BE2C (cell line): ENCODE measurements around the gene DDX10.

Source experiments
- DNase-seq: peaks from one replicate; pipeline ENCODE4 v3.0.0-alpha.2; 2020
- H3K27me3 ChIP-seq: fragments of 250-450 bp; sonication (Bioruptor Pico); 2 replicates; pipeline ENCODE4 v1.5.1; 2020; ENCODE audit warnings: mild to moderate bottlenecking
- H3K36me3 ChIP-seq: fragments of 250-450 bp; sonication (Bioruptor Pico); 2 replicates; pipeline ENCODE4 v1.5.1; 2020; ENCODE audit warnings: mild to moderate bottlenecking
- H3K4me1 ChIP-seq: fragments of 250-450 bp; sonication (Bioruptor Pico); 2 replicates; pipeline ENCODE4 v1.5.1; 2020
- H3K4me3 ChIP-seq: 2 replicates; pipeline ENCODE4 v1.5.1; 2011; ENCODE audit warnings: low read depth, low read length
- H3K9me3 ChIP-seq: fragments of 250-450 bp; sonication (Bioruptor Pico); 2 replicates; pipeline ENCODE4 v1.5.1; 2020
- TF ChIP-seq, protein P1 (sequence below): IDR thresholded peaks from 2 replicates; pipeline ENCODE4 v1.5.1; 2012; ENCODE audit warnings: mild to moderate bottlenecking, low read depth, low read length

DDX10 gene

GRCh38 chr11:108958368-108959104, 293.7 kb downstream of the DDX10 start:
- TF ChIP-seq, protein P1, sequence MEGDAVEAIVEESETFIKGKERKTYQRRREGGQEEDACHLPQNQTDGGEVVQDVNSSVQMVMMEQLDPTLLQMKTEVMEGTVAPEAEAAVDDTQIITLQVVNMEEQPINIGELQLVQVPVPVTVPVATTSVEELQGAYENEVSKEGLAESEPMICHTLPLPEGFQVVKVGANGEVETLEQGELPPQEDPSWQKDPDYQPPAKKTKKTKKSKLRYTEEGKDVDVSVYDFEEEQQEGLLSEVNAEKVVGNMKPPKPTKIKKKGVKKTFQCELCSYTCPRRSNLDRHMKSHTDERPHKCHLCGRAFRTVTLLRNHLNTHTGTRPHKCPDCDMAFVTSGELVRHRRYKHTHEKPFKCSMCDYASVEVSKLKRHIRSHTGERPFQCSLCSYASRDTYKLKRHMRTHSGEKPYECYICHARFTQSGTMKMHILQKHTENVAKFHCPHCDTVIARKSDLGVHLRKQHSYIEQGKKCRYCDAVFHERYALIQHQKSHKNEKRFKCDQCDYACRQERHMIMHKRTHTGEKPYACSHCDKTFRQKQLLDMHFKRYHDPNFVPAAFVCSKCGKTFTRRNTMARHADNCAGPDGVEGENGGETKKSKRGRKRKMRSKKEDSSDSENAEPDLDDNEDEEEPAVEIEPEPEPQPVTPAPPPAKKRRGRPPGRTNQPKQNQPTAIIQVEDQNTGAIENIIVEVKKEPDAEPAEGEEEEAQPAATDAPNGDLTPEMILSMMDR, result peak; percentile 25; the same call in 1 of the 2 replicates
- H3K4me1 ChIP-seq, result peaks cover 7% of the 10 kb centered on the region; the same call in 1 of the 2 replicates
- no peaks in the 10 kb centered on the region; the same call in 1 of the 2 replicates for H3K9me3 ChIP-seq
- no peaks in the 10 kb centered on the region for H3K27me3 ChIP-seq
- DNase-seq, result peak; percentile 68
- peak overlapping the region; percentile 16; the same call in 1 of the 2 replicates for H3K4me3 ChIP-seq
- no peaks in the 10 kb centered on the region for H3K36me3 ChIP-seq

GRCh38 chr11:108959105-108959761, 294.4 kb downstream of the DDX10 start:
- no peaks in the 10 kb centered on the region; the same call in 1 of the 2 replicates for H3K9me3 ChIP-seq
- no peak for DNase-seq
- H3K36me3 ChIP-seq, result no peaks in the 10 kb centered on the region
- peaks cover 7% of the 10 kb centered on the region; the same call in 1 of the 2 replicates for H3K4me1 ChIP-seq
- H3K27me3 ChIP-seq, result no peaks in the 10 kb centered on the region
- TF ChIP-seq, protein P1, result no peak
- H3K4me3 ChIP-seq, result peak overlapping the region; percentile 16; the same call in 1 of the 2 replicates

GRCh38 chr11:108959874-108960273, 295.0 kb downstream of the DDX10 start:
- no peaks in the 10 kb centered on the region for H3K27me3 ChIP-seq
- peaks cover 7% of the 10 kb centered on the region; the same call in 1 of the 2 replicates for H3K4me1 ChIP-seq
- no peak for DNase-seq
- no peak overlapping the region for H3K4me3 ChIP-seq
- no peaks in the 10 kb centered on the region for H3K36me3 ChIP-seq
- TF ChIP-seq, protein P1, result no peak
- no peaks in the 10 kb centered on the region; the same call in 1 of the 2 replicates for H3K9me3 ChIP-seq

- no peaks in the 10 kb centered on the region for H3K27me3 ChIP-seq
- no peak overlapping the region for H3K4me3 ChIP-seq
- H3K36me3 ChIP-seq, result no peaks in the 10 kb centered on the region
- DNase-seq, result no peak
- H3K9me3 ChIP-seq, result no peaks in the 10 kb centered on the region; the same call in 1 of the 2 replicates
- peaks cover 7% of the 10 kb centered on the region; the same call in 1 of the 2 replicates for H3K4me1 ChIP-seq
- TF ChIP-seq, protein P1, result no peak
Observed at GRCh38 chr11:108960501-108960900, 295.6 kb downstream of the DDX10 start.

DNA sequence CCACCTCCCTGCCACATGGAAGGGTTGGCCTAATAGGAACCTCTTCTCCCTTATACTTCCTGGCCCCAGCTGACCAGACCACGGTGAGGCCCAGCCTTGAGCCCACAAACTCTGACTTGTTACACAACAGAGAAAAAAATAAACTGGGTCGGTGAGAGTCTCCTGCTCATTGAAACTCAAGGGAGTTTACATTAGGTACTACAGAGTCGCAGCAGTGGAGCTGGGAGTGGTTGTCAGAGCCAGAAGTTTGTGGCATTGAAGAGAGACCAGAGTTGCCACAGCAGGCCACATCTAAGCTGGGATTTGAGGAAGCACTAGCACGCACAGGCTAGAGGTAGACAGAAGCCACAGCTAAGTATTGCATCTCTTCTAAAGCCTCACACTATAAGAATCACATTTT, 296.2 kb downstream of the DDX10 start:
- no peak overlapping the region for H3K4me3 ChIP-seq
- no peaks in the 10 kb centered on the region; the same call in 1 of the 2 replicates for H3K9me3 ChIP-seq
- TF ChIP-seq, protein P1, result no peak
- H3K36me3 ChIP-seq, result no peaks in the 10 kb centered on the region
- no peaks in the 10 kb centered on the region for H3K27me3 ChIP-seq
- DNase-seq, result no peak
- peaks cover 7% of the 10 kb centered on the region; the same call in 1 of the 2 replicates for H3K4me1 ChIP-seq
